RWPE2 (cell line): ENCODE results near the gene GDAP1L1.
"Not testable (repeated sequence)": the region's sequence is repeated elsewhere in the genome, so short reads cannot be mapped to it uniquely, and the experiment has no call there.

Experiments
- ATAC-seq: fragments of 200-7000 bp; cut with Tn5 transposase; 3 replicates; pipeline ENCODE4 v1.9.1; 2021; ENCODE audit warnings: low read depth
- DNase-seq: peaks from one replicate; pipeline ENCODE4 v3.0.0-alpha.2; 2020; ENCODE audit warnings: low spot score
- H3K27ac ChIP-seq: fragments of 450-650 bp; 2 replicates; pipeline ENCODE4 v1.5.1; 2017; ENCODE audit warnings: mild to moderate bottlenecking; ENCODE audit not compliant: poor library complexity, severe bottlenecking
- H3K27me3 ChIP-seq: fragments of 250-450 bp; sonication (Bioruptor Pico); 2 replicates; pipeline ENCODE4 v1.5.1; 2021; ENCODE audit warnings: mild to moderate bottlenecking, moderate library complexity; ENCODE audit not compliant: insufficient read depth, poor library complexity, severe bottlenecking
- H3K36me3 ChIP-seq: fragments of 250-450 bp; sonication (Bioruptor Pico); 2 replicates; pipeline ENCODE4 v1.5.1; 2020; ENCODE audit warnings: low read depth, mild to moderate bottlenecking, moderate library complexity
- H3K4me1 ChIP-seq: fragments of 250-450 bp; sonication (Bioruptor Pico); 2 replicates; pipeline ENCODE4 v1.5.1; 2021; ENCODE audit warnings: mild to moderate bottlenecking, moderate library complexity; ENCODE audit not compliant: insufficient read depth, poor library complexity, severe bottlenecking
- H3K4me3 ChIP-seq: fragments of 250-450 bp; sonication (Bioruptor Pico); 2 replicates; pipeline ENCODE4 v1.5.1; 2021; ENCODE audit warnings: mild to moderate bottlenecking, moderate library complexity; ENCODE audit not compliant: severe bottlenecking
- H3K9me3 ChIP-seq: fragments of 250-450 bp; sonication (Bioruptor Pico); 2 replicates; pipeline ENCODE4 v1.5.1; 2021; ENCODE audit warnings: mild to moderate bottlenecking, moderate library complexity; ENCODE audit not compliant: severe bottlenecking
- TF ChIP-seq, protein P1 (sequence below): fragments of 450-650 bp; IDR thresholded peaks from one replicate; pipeline ENCODE4 v1.5.1; 2017; ENCODE audit warnings: mild to moderate bottlenecking, moderate library complexity; ENCODE audit not compliant: poor library complexity, severe bottlenecking

Gene GDAP1L1

DNA sequence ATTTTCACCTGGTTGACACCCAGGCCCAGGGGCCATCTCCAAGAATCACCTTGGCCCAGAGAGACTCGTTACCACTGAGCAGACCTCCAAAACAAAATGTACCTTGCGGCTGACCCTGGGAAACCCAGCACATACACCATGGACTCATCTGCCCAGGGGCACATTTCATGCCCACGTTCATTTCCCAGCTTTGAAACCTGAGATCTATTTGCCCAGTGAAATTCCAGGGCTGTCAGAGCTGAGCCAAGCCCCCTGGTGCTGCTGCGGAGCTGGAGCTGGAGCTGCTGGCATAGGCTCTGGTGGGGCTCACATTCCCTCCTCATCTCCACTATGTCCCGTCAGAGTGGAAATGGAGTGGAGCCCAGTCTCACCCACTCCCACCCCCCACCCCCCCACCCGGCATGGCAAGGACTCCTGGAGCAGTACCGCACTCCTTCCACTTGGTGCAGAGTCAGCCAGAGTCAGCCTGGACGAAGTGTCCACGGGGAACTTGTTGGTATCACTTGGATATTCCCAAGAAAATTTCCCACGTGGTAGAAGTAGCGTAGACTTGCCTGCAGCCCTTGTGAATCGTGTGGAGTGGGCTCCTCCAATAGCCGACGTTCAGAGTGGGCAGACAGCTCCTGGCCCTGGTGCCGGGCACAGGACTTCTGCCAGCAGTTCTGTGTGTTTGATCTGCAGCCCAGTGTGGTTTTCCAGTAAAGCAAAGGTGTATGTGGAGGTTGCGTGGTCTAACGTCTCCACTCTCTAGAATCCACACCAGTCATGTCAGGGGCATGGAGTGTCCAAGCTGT lies 18.4 kb upstream of the GDAP1L1 start:
- TF ChIP-seq, protein P1, sequence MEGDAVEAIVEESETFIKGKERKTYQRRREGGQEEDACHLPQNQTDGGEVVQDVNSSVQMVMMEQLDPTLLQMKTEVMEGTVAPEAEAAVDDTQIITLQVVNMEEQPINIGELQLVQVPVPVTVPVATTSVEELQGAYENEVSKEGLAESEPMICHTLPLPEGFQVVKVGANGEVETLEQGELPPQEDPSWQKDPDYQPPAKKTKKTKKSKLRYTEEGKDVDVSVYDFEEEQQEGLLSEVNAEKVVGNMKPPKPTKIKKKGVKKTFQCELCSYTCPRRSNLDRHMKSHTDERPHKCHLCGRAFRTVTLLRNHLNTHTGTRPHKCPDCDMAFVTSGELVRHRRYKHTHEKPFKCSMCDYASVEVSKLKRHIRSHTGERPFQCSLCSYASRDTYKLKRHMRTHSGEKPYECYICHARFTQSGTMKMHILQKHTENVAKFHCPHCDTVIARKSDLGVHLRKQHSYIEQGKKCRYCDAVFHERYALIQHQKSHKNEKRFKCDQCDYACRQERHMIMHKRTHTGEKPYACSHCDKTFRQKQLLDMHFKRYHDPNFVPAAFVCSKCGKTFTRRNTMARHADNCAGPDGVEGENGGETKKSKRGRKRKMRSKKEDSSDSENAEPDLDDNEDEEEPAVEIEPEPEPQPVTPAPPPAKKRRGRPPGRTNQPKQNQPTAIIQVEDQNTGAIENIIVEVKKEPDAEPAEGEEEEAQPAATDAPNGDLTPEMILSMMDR, result no peak
- ATAC-seq (peak; percentile 83), DNase-seq (peak; percentile 71)
- H3K4me1 ChIP-seq, result no peaks in the 10 kb centered on the region
- H3K9me3 ChIP-seq, result no peaks in the 10 kb centered on the region
- no peaks in the 10 kb centered on the region for H3K27me3 ChIP-seq
- no peak overlapping the region for H3K27ac ChIP-seq
- no peaks in the 10 kb centered on the region for H3K36me3 ChIP-seq
- no peak overlapping the region for H3K4me3 ChIP-seq

- no peak overlapping the region for H3K27ac ChIP-seq
- TF ChIP-seq, protein P1, result no peak
- DNase-seq, result peak; percentile 65
- no peaks in the 10 kb centered on the region for H3K36me3 ChIP-seq
- no peaks in the 10 kb centered on the region for H3K27me3 ChIP-seq
- H3K4me3 ChIP-seq, result no peak overlapping the region
- H3K4me1 ChIP-seq, result no peaks in the 10 kb centered on the region
- ATAC-seq, result peak; percentile 18; the same call in 1 of the 3 replicates
- no peaks in the 10 kb centered on the region for H3K9me3 ChIP-seq
Measured at GRCh38 chr20:44231193-44231592, 15.9 kb upstream of the GDAP1L1 start.

GRCh38 chr20:44231713-44232468 lies 15.2 kb upstream of the GDAP1L1 start:
- ATAC-seq (no peak), DNase-seq (peak; percentile 55)
- Histone ChIP-seq H3K4me3 (no peak overlapping the region), H3K9me3 (no peaks in the 10 kb centered on the region), H3K36me3 (no peaks in the 10 kb centered on the region), H3K4me1 (no peaks in the 10 kb centered on the region), H3K27ac (no peak overlapping the region), H3K27me3 (no peaks in the 10 kb centered on the region)
- TF ChIP-seq, protein P1, result no peak

DNA sequence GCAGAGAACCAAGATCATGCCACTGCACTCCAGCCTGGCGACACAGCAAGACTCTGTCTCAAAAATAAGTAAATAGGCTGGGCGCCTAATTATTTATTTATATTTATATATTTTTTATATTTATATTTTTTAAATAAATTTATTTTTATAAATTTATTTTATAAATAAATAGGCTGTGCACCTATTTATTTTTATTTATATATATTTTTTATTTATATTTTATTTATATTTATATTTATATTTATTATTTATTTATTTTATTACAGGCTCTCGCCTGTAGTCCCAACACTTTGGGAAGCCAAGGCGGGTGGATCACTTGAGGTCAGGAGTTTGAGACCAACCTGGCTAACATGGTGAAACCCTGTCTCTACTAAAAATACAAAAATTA lies 14.6 kb upstream of the GDAP1L1 start:
- not testable (repeated sequence) for DNase-seq, H3K4me3 ChIP-seq, H3K27me3 ChIP-seq, H3K27ac ChIP-seq, ATAC-seq, H3K4me1 ChIP-seq, H3K36me3 ChIP-seq, H3K9me3 ChIP-seq

DNA sequence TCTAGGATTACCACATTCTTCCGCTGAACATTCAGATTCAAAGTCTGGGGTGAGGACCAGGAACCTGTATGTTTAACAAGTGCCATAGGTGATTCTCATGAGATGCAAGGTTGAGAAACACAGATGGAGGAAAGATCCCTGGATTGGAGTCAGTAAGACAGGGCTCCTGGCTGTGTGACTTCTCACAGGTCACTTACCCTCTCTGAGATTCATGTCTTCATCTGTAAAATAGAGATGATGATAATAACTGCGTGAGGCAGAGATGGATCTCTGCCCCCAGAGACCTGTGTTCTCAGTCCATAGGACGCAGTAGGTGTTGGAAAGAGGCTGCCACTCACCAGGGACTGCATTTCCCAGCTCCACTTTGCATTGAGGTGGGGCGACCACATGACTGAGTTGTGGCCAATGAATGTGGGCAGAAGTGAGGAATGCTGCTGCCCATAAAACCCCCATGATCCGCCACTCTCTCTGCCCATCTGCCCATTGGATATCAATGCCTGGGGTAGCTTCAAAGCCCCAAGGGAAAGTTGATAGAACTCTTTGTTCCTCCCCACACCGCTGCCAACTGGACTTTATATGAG lies 13.6 kb upstream of the GDAP1L1 start:
- TF ChIP-seq, protein P1, result no peak
- no peak overlapping the region for H3K27ac ChIP-seq
- no peaks in the 10 kb centered on the region for H3K36me3 ChIP-seq
- no peak overlapping the region for H3K4me3 ChIP-seq
- no peaks in the 10 kb centered on the region for H3K9me3 ChIP-seq
- H3K4me1 ChIP-seq, result no peaks in the 10 kb centered on the region
- H3K27me3 ChIP-seq, result no peaks in the 10 kb centered on the region
- ATAC-seq (no peak), DNase-seq (no peak)
